Fibroblast of the aortic adventitia (primary cell): Measurements from ENCODE around the gene THEM5. TPM values are rescaled to one million over a fixed set of nuclear protein-coding genes. Genes with fewer than 3 reads are reported as not detected.
"Not testable (repeated sequence)": the region's sequence is repeated elsewhere in the genome, so short reads cannot be mapped to it uniquely, and the experiment has no call there.

Source experiments
- DNase-seq: peaks from one replicate; pipeline ENCODE4 v3.0.0-alpha.2; 2010; ENCODE audit warnings: low read depth
- H3K4me3 ChIP-seq: 2 replicates; pipeline ENCODE4 v1.5.1; 2011; ENCODE audit warnings: low read depth, mild to moderate bottlenecking, control low read depth, low read length, moderate library complexity
- CTCF ChIP-seq: IDR thresholded peaks from 2 replicates; pipeline ENCODE4 v1.5.1; 2011; ENCODE audit warnings: mild to moderate bottlenecking, low read length, control low read depth, inconsistent platforms; ENCODE audit not compliant: insufficient read depth
- total RNA-seq: library from RNA; depleted of rRNA; stranded (reverse); fragments of >200 nt; gene quantifications from 2 replicates; pipeline ENCODE4 v1.2.3, GENCODE V29; 2012; ENCODE audit warnings: low replicate concordance

The THEM5 gene
- total RNA-seq, 1 donor, result not detected

DNA sequence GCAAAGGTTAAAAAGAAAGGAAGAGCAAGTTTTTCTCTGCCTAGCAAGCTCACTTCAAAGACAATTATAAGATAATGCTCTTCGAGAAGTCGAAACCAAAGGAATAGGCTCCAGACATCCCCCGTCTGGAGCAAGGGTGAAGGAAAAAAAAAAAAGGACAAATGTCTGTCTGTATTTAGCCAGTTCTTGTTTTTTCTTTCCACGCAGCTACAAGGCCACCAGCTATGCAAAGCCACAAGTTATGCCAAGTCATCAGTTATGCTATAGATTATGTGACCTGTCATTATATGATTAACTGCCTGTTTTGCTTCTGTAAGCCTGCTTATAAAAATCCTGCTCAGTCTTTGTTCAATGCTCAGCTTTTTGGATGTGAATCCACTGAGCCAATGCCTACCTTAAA is 2.4 kb upstream of the THEM5 start:
- DNase-seq, result no peak
- no peak for TF ChIP-seq CTCF
- no peak overlapping the region for H3K4me3 ChIP-seq

DNA sequence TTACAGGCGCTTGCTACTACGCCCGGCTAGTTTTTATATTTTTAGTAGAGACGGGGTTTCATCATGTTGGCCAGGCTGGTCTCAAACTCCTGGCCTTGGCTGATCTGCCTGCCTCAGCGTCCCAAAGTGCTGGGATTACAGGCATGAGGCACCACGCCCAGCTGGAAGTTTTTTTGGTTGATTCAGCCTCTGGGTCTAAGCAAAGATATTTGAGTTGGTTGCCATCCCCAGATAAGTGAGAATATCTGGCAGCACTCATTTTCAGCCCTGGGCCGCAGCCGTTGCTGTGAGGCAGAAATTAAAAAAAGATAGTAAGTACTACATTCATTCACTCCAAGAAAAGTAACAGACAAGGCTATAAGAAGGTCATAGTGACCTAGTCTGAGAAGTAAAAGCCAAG is 2.0 kb upstream of the THEM5 start:
- not testable (repeated sequence) for H3K4me3 ChIP-seq
- peak; percentile 81 for DNase-seq

- no peak for TF ChIP-seq CTCF
- DNase-seq, result no peak
- no peak overlapping the region for H3K4me3 ChIP-seq
Observed at GRCh38 chr1:151854658-151855057, 1.1 kb upstream of the THEM5 start.

DNA sequence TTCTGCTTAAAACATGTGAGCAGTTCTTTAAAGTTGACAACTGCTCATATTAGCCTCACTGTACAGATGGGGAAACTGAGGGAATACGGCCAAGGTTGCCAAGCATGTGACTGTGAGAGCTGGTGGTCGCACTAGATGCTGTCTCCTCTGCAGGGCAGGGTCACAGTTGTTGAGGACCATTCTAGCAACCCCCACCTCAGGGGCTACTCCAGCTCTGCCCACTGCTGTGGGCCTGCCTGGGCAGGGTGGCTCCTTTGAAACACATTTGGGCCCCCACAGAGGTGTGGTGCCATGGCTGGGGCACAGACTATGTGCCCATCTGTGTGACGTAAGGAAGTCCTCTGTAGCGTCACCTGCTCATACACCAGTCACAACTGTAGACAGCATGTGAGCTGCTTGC is 779 bp downstream of the THEM5 start:
- TF ChIP-seq CTCF, result no peak
- no peak overlapping the region for H3K4me3 ChIP-seq
- DNase-seq, result no peak

DNA sequence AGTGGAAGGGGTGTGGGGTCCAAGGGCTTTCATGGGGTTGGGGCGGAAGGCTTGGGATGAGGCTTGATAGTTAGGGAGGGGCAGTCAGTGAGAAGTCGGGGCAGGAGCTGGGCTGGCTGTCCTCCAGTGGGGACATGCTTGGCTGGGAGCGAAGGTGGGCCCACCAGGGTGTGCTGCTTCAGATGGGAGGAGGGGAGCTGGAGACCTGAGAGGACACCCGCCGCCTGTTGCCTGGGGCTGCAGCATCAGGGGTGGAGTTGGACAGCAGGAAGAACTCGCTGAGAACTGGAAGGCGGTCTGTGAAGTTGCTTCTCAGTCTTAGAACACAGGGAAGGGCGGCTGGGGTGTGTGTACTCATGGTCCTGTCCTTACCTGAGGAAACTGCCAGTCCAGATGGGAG is 1.6 kb downstream of the THEM5 start:
- DNase-seq, result no peak
- no peak for TF ChIP-seq CTCF
- H3K4me3 ChIP-seq, result no peak overlapping the region

DNA sequence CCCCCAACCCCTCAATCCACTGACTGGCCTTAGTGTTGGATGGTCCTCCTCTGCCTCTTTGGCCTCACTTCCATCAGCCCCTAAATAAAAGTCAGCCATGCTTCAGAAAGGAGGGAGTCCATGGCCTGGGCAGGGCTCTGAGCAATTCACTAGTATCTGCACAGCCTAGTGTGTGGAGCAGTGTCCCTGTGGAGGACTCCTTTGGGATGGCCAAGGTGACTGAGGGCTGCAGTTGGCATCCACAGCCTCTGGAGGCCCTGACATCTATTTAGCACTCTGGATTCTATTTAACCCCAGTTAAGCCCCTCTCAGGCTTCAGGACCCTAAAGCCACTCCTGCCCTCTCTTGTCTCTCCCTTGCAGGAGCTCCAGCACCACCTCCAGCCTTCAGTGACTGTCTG is 3.6 kb downstream of the THEM5 start:
- no peak for DNase-seq
- H3K4me3 ChIP-seq, result no peak overlapping the region
- no peak for TF ChIP-seq CTCF

GRCh38 chr1:151849126-151849525 is 4.4 kb downstream of the THEM5 start:
- DNase-seq, result peak; percentile 33
- H3K4me3 ChIP-seq, result no peak overlapping the region
- TF ChIP-seq CTCF, result no peak
